H1 (cell line): ENCODE measurements around the gene PPP1CB. TPM values are rescaled to one million over a fixed set of nuclear protein-coding genes. Genes with fewer than 3 reads are reported as not detected.

Source experiments
- CTCF ChIA-PET: fragments of 300-600 bp; sonication (Branson Sonifier 250); formaldehyde crosslinking; loops from one replicate; lab custom pipeline; 2021; ENCODE audit not compliant: partially characterized antibody; lab: Charles Lee
- POLR2A ChIA-PET: fragments of 300-600 bp; sonication (Branson Sonifier 250); formaldehyde crosslinking; loops from one replicate; lab custom pipeline; 2021; ENCODE audit warnings: inconsistent platforms; ENCODE audit not compliant: partially characterized antibody; lab: Charles Lee
- DNase-seq, 2 experiments: peaks; one replicate each; pipeline versions ENCODE4 v3.0.0 to v3.0.0-alpha.2; 2010 to 2022; ENCODE audit warnings: low spot score in 2 of 2, low read depth in 1 of 2, mixed read lengths in 1 of 2
- FAIRE-seq: peaks from 2 replicates; lab custom pipeline; 2011; peaks lifted over from hg19 to GRCh38; lab: Jason Lieb, UNC
- H2AFZ ChIP-seq: 2 replicates; pipeline ENCODE4 v1.8.1; 2012; ENCODE audit warnings: low read length, inconsistent platforms
- H2AK5ac ChIP-seq: 2 replicates; pipeline ENCODE4 v1.6.1; 2013; ENCODE audit warnings: low read depth, low read length
- H2BK120ac ChIP-seq: replicated peaks from 2 replicates; pipeline ENCODE3; 2013; ENCODE audit warnings: low read depth, low read length, inconsistent platforms
- H2BK12ac ChIP-seq: 2 replicates; pipeline ENCODE4 v1.6.1; 2013; ENCODE audit warnings: low read depth, low read length
- H2BK15ac ChIP-seq: 2 replicates; pipeline ENCODE4 v1.6.1; 2013; ENCODE audit warnings: low read length
- H2BK20ac ChIP-seq: 2 replicates; pipeline ENCODE4 v1.6.1; 2013; ENCODE audit warnings: low read length
- H2BK5ac ChIP-seq: 2 replicates; pipeline ENCODE4 v1.6.1; 2013; ENCODE audit warnings: low read depth, low read length
- H3K14ac ChIP-seq: 2 replicates; pipeline ENCODE4 v1.6.1; 2013; ENCODE audit warnings: inconsistent platforms; ENCODE audit not compliant: insufficient read length
- H3K18ac ChIP-seq: 2 replicates; pipeline ENCODE4 v1.6.1; 2013; ENCODE audit warnings: low read length; ENCODE audit errors: extremely low read depth
- H3K23ac ChIP-seq: 2 replicates; pipeline ENCODE4 v1.6.1; 2013; ENCODE audit warnings: inconsistent platforms; ENCODE audit not compliant: insufficient read length
- H3K23me2 ChIP-seq: 2 replicates; pipeline ENCODE4 v1.6.1; 2013; ENCODE audit warnings: low read depth, low read length
- H3K27ac ChIP-seq: 2 replicates; pipeline ENCODE4 v1.6.1; 2011; ENCODE audit warnings: low read depth, low read length, inconsistent platforms
- H3K27me3 ChIP-seq, 4 experiments: replicated peaks in 1 of 4; 1 replicate in 1 of 4; 2 replicates in 3 of 4; pipeline versions ENCODE4 v1.6.1 to v1.8.1; 2011 to 2013; ENCODE audit warnings: low read length in 3 of 4, mild to moderate bottlenecking in 3 of 4, inconsistent platforms in 2 of 4, mixed read lengths in 2 of 4, moderate library complexity in 1 of 4; ENCODE audit not compliant: control insufficient read depth in 3 of 4, insufficient read depth in 3 of 4; ENCODE audit errors: extremely low read depth in 1 of 4
- H3K36me3 ChIP-seq, 4 experiments: 2 replicates each; pipeline versions ENCODE4 v1.6.1 to v1.8.1; 2011 to 2013; ENCODE audit warnings: mild to moderate bottlenecking in 4 of 4, low read length in 3 of 4, moderate library complexity in 2 of 4, control low read depth in 1 of 4, inconsistent platforms in 1 of 4; ENCODE audit not compliant: insufficient read depth in 4 of 4, control insufficient read depth in 2 of 4
- H3K4ac ChIP-seq: replicated peaks from 2 replicates; pipeline ENCODE3; 2013; ENCODE audit warnings: low read length, low read depth, mixed read lengths, inconsistent platforms; ENCODE audit not compliant: insufficient read length
- H3K4me1 ChIP-seq, 4 experiments: replicated peaks in 1 of 4; 1 replicate in 1 of 4; 2 replicates in 3 of 4; pipeline versions ENCODE4 v1.6.1 to v1.8.1; 2011 to 2013; ENCODE audit warnings: low read length in 3 of 4, inconsistent platforms in 2 of 4, mixed read lengths in 1 of 4; ENCODE audit not compliant: insufficient read depth in 4 of 4, control insufficient read depth in 3 of 4
- H3K4me2 ChIP-seq, 2 experiments: 2 replicates each; pipeline versions ENCODE4 v1.6.1 to v1.8.1; 2011 to 2013; ENCODE audit warnings: low read depth in 2 of 2, low read length in 2 of 2, control low read depth in 1 of 2, inconsistent platforms in 1 of 2, mild to moderate bottlenecking in 1 of 2; ENCODE audit not compliant: insufficient read depth in 1 of 2
- H3K4me3 ChIP-seq, 4 experiments: fragments of 200-600, 300-600 bp in 1 of 4; sonication (generic), shearing (Covaris generic), sonication (Bioruptor Twin) in 1 of 4; 2 replicates each; pipeline versions ENCODE4 v1.5.1 to v1.8.1; 2011 to 2016; ENCODE audit warnings: low read length in 4 of 4, low read depth in 3 of 4, control low read depth in 2 of 4, inconsistent platforms in 2 of 4, mild to moderate bottlenecking in 2 of 4, mixed read lengths in 1 of 4, moderate library complexity in 1 of 4; ENCODE audit not compliant: insufficient read depth in 2 of 4; ENCODE audit errors: extremely low read depth in 1 of 4
- H3K56ac ChIP-seq: replicated peaks from 2 replicates; pipeline ENCODE3; 2013; ENCODE audit warnings: low read depth, mild to moderate bottlenecking, mixed read lengths, low read length, inconsistent platforms; ENCODE audit not compliant: insufficient read length
- H3K79me1 ChIP-seq: 2 replicates; pipeline ENCODE4 v1.6.1; 2013; ENCODE audit warnings: low read depth, low read length, control low read depth
- H3K79me2 ChIP-seq, 2 experiments: 2 replicates each; pipeline versions ENCODE4 v1.6.1 to v1.8.1; 2012 to 2013; ENCODE audit warnings: low read length in 2 of 2, mild to moderate bottlenecking in 2 of 2, inconsistent platforms in 1 of 2; ENCODE audit not compliant: insufficient read depth in 2 of 2, control insufficient read depth in 1 of 2
- H3K9ac ChIP-seq, 4 experiments: replicated peaks in 1 of 4; 1 replicate in 1 of 4; 2 replicates in 3 of 4; pipeline versions ENCODE4 v1.6.1 to v1.8.1; 2011 to 2013; ENCODE audit warnings: low read depth in 3 of 4, low read length in 3 of 4, control low read depth in 2 of 4, mild to moderate bottlenecking in 2 of 4, moderate library complexity in 2 of 4, inconsistent platforms in 1 of 4; ENCODE audit errors: extremely low read depth in 1 of 4
- H3K9me3 ChIP-seq, 2 experiments: 2 replicates each; pipeline versions ENCODE4 v1.6.1 to v1.8.1; 2012 to 2013; ENCODE audit warnings: mild to moderate bottlenecking in 2 of 2, moderate library complexity in 2 of 2, control low read depth in 1 of 2, inconsistent platforms in 1 of 2, low read depth in 1 of 2, low read length in 1 of 2, mixed read lengths in 1 of 2; ENCODE audit not compliant: insufficient read depth in 2 of 2
- H4K20me1 ChIP-seq, 2 experiments: replicated peaks in 1 of 2; 2 replicates each; pipeline versions ENCODE3 to v1.8.1; 2011 to 2013; ENCODE audit warnings: inconsistent platforms in 2 of 2, low read length in 2 of 2, mild to moderate bottlenecking in 1 of 2; ENCODE audit not compliant: insufficient read depth in 2 of 2, control insufficient read depth in 1 of 2
- H4K5ac ChIP-seq: 2 replicates; pipeline ENCODE4 v1.6.1; 2013; ENCODE audit warnings: low read length, low read depth, mixed read lengths, inconsistent platforms; ENCODE audit not compliant: insufficient read length
- H4K8ac ChIP-seq: 2 replicates; pipeline ENCODE4 v1.8.0; 2013; ENCODE audit warnings: mild to moderate bottlenecking, moderate library complexity, low read length, inconsistent platforms; ENCODE audit not compliant: insufficient read depth; ENCODE audit errors: extremely low read depth
- H4K91ac ChIP-seq: replicated peaks from 2 replicates; pipeline ENCODE3; 2013; ENCODE audit warnings: low read length, mixed read lengths, inconsistent platforms; ENCODE audit not compliant: insufficient read length
- CEBPB ChIP-seq: IDR thresholded peaks from 2 replicates; pipeline ENCODE4 v1.6.1; 2012; ENCODE audit warnings: low read depth, low read length
- CTBP2 ChIP-seq: IDR thresholded peaks from 2 replicates; pipeline ENCODE4 v1.7.0; 2011; ENCODE audit warnings: borderline replicate concordance, mild to moderate bottlenecking, moderate library complexity, mixed read lengths, low read length; ENCODE audit not compliant: insufficient read depth, insufficient read length
- KDM4A ChIP-seq: IDR thresholded peaks from one replicate; pipeline ENCODE4 v1.7.1; 2012; ENCODE audit warnings: low read depth, mild to moderate bottlenecking, moderate library complexity, low read length, inconsistent platforms; ENCODE audit not compliant: severe bottlenecking
- RAD21 ChIP-seq, 2 experiments: IDR thresholded peaks in 1 of 2; conservative IDR thresholded peaks in 1 of 2; 2 replicates each; pipeline ENCODE4 v1.6.1; 2011; ENCODE audit warnings: low read depth in 2 of 2, low read length in 2 of 2, improper control_type of control experiment in 1 of 2, inconsistent platforms in 1 of 2, mild to moderate bottlenecking in 1 of 2, moderate library complexity in 1 of 2
- RNF2 ChIP-seq: fragments of 200-900, 300-1000 bp; sonication (generic); IDR thresholded peaks from 2 replicates; pipeline ENCODE4 v1.7.1; 2016; ENCODE audit warnings: borderline replicate concordance, low read depth, mild to moderate bottlenecking, antibody characterized with exemption, low read length; ENCODE audit not compliant: poor library complexity, severe bottlenecking; ENCODE audit errors: missing control alignments
- TEAD4 ChIP-seq: IDR thresholded peaks from 2 replicates; pipeline ENCODE4 v1.6.1; 2012; ENCODE audit warnings: low read depth, low read length, inconsistent platforms, mixed read lengths
- ZNF274 ChIP-seq: IDR thresholded peaks from 2 replicates; pipeline ENCODE4 v1.7.0; 2012; ENCODE audit warnings: low read length, borderline replicate concordance; ENCODE audit errors: extremely low read depth
- WGBS, 2 experiments: shearing (Covaris generic) in 1 of 2; methylation state at CpG; one replicate each; pipeline versions ENCODE4 v1.1.6 to v1.1.7; 2013 to 2015; ENCODE audit warnings: low lambda C conversion rate in 2 of 2, mixed read lengths in 2 of 2, inconsistent platforms in 1 of 2, low coverage in 1 of 2, missing lambda C conversion rate in 1 of 2; ENCODE audit not compliant: insufficient replicate concordance in 2 of 2, insufficient coverage in 1 of 2, insufficient read length in 1 of 2; ENCODE audit errors: extremely low coverage in 1 of 2, missing lambda C conversion rate in 1 of 2; 5-methylcytosine and 5-hydroxymethylcytosine counted together
- polyA plus RNA-seq, 7 experiments: library from polyadenylated mRNA; depleted of rRNA in 3 of 7; stranded (reverse) in 5 of 7; unstranded in 2 of 7; fragments of >200 nt in 5 of 7; fragments of 200-250 nt in 2 of 7; gene quantifications; 1 replicate in 5 of 7; 2 replicates in 1 of 7; 4 replicates in 1 of 7; pipeline versions ENCODE4 v1.2.1 to v1.2.3, GENCODE V29; 2011 to 2013; ENCODE audit warnings: missing spikeins in 2 of 7, mixed read lengths in 2 of 7
- total RNA-seq: library from RNA; stranded (reverse); fragmentation: NEBNext Ultra II Directional; extraction: Animal tissue kit (Norgen Biotek cat#: 25700); gene quantifications from 2 replicates; pipeline ENCODE4 v1.2.1, GENCODE V29; 2021
- TF ChIP-seq, protein P1 (sequence below), 3 experiments: IDR thresholded peaks; 1 replicate in 2 of 3; 2 replicates in 1 of 3; pipeline versions ENCODE4 v1.5.1 to v1.6.1; 2011; ENCODE audit warnings: low read length in 3 of 3, mild to moderate bottlenecking in 3 of 3, inconsistent platforms in 2 of 3, low read depth in 1 of 3, moderate library complexity in 1 of 3; ENCODE audit not compliant: insufficient read depth in 1 of 3; ENCODE audit errors: control extremely low read depth in 1 of 3

PPP1CB gene
- total and polyA plus RNA-seq, 2 of the 8 experiments (the other 6 are each of a cell fraction or from before 2014, with no cell fraction given) = 30.7 to 158 TPM

DNA sequence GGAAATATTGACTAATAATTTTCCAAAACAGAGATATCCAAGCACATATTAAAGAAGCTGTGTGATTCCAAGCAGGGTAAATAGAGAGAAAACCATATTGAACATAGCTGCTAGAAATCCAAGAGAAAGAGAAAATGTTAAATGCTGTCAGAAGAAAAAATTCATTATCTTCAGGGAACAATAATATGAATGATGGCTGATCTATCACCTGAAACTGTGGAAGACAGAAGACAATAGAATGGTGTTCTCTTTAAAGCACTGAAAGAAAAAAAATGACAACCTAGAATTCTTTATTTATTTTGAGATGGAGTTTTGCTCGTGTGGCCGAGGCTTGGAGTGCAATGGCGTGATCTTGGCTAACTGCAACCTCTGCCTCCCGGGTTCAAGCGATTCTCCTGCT is 17.3 kb downstream of the PPP1CB start:
- peaks cover 21 to 98% of the 10 kb centered on the region in 2 experiments for H3K79me2 ChIP-seq
- WGBS, 2 experiments = 97% methylated on average over 5 of the region's 5 CpGs; no CpG with 5 or more reads in 1 of the 2 experiments
- ChIA-PET CTCF (interaction anchor here (1.7 kb wide), 1 partner anchor 176 kb away, joined by 4 read pairs; no protein-coding TSS in a partner anchor), POLR2A (interaction anchor here (0.9 to 1.1 kb wide), 2 partner anchors 17 to 21 kb away, joined by 3 to 5 read pairs; partner anchors contain the start of gene PPP1CB)
- H3K9me3 ChIP-seq = no peaks in the 10 kb centered on the region
- no peak overlapping the region for H4K5ac ChIP-seq
- H2BK12ac ChIP-seq = no peak overlapping the region
- no peak overlapping the region for H3K14ac ChIP-seq
- H3K36me3 ChIP-seq = no peaks in the 10 kb centered on the region; a peak in 2 of 8 replicates
- H3K27me3 ChIP-seq = no peaks in the 10 kb centered on the region
- no peak overlapping the region for H2BK20ac ChIP-seq
- H3K27ac ChIP-seq = no peak overlapping the region
- no peak overlapping the region for H2AFZ ChIP-seq
- no peak overlapping the region for H2AK5ac ChIP-seq
- no peaks in the 10 kb centered on the region for H3K4me1 ChIP-seq
- H3K18ac ChIP-seq = no peak overlapping the region
- H3K23me2 ChIP-seq = no peaks in the 10 kb centered on the region
- H3K23ac ChIP-seq = no peak overlapping the region
- H3K4me3 ChIP-seq = no peak overlapping the region
- no peak overlapping the region for H4K8ac ChIP-seq
- FAIRE-seq (no peak), DNase-seq (no peak)
- no peak overlapping the region for H3K9ac ChIP-seq
- H2BK5ac ChIP-seq = no peak overlapping the region
- H2BK15ac ChIP-seq = no peak overlapping the region
- H3K79me1 ChIP-seq = no peaks in the 10 kb centered on the region; the same call in 1 of the 2 replicates
- no peak overlapping the region for H4K91ac ChIP-seq
- peaks cover 3 to 9% of the 10 kb centered on the region in 2 experiments for H4K20me1 ChIP-seq
- H3K4ac ChIP-seq = no peak overlapping the region
- no peak overlapping the region for H2BK120ac ChIP-seq
- no peak overlapping the region for H3K4me2 ChIP-seq
- no peak overlapping the region for H3K56ac ChIP-seq
- TF ChIP-seq, protein P1, sequence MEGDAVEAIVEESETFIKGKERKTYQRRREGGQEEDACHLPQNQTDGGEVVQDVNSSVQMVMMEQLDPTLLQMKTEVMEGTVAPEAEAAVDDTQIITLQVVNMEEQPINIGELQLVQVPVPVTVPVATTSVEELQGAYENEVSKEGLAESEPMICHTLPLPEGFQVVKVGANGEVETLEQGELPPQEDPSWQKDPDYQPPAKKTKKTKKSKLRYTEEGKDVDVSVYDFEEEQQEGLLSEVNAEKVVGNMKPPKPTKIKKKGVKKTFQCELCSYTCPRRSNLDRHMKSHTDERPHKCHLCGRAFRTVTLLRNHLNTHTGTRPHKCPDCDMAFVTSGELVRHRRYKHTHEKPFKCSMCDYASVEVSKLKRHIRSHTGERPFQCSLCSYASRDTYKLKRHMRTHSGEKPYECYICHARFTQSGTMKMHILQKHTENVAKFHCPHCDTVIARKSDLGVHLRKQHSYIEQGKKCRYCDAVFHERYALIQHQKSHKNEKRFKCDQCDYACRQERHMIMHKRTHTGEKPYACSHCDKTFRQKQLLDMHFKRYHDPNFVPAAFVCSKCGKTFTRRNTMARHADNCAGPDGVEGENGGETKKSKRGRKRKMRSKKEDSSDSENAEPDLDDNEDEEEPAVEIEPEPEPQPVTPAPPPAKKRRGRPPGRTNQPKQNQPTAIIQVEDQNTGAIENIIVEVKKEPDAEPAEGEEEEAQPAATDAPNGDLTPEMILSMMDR (IDR thresholded peaks at IDR 0.05; ENCODE audit: control extremely low read depth in 1 of 3, insufficient read depth in 1 of 3, low read depth in 1 of 3, low read length in 3 of 3) = no peak
- no peak for TF ChIP-seq CTBP2
- no peak for TF ChIP-seq TEAD4
- no peak for TF ChIP-seq RAD21 (IDR thresholded peaks at IDR 0.05 in 1 of 2, conservative IDR thresholded peaks at IDR 0.05 in 1 of 2; ENCODE audit: low read depth in 2 of 2, low read length in 2 of 2)
- no peak for TF ChIP-seq RNF2
- no peak for TF ChIP-seq ZNF274
- no peak for TF ChIP-seq KDM4A
- TF ChIP-seq CEBPB = no peak
